ENCODE results near the gene TEX26.

The TEX26 gene

GRCh38 chr13:30933354-30933670 lies 856 bp downstream of the TEX26 start:
- Histone ChIP-seq H4K20me1 (no peaks in the 10 kb centered on the region), H3K27ac (no peak overlapping the region), H3K4me2 (no peak overlapping the region), H3K9me3 (peaks cover 10% of the 10 kb centered on the region; the same call in 1 of the 2 replicates), H3K36me3 (no peaks in the 10 kb centered on the region), H3K27me3 (no peaks in the 10 kb centered on the region), H3K4me3 (no peak overlapping the region), H3K9ac (no peak overlapping the region), H3K4me1 (no peaks in the 10 kb centered on the region)
- TF ChIP-seq Cebpa-rat (IDR thresholded peaks at IDR 0.05), result no peak

GRCh38 chr13:30934381-30934780 lies 1.9 kb downstream of the TEX26 start:
- no peak overlapping the region for H3K27ac ChIP-seq
- H3K4me1 ChIP-seq, result no peaks in the 10 kb centered on the region
- H3K27me3 ChIP-seq, result no peaks in the 10 kb centered on the region
- H3K9ac ChIP-seq, result no peak overlapping the region
- H3K36me3 ChIP-seq, result no peaks in the 10 kb centered on the region
- TF ChIP-seq Cebpa-rat (IDR thresholded peaks at IDR 0.05), result no peak
- no peak overlapping the region for H3K4me3 ChIP-seq
- peaks cover 11% of the 10 kb centered on the region; the same call in 1 of the 2 replicates for H3K9me3 ChIP-seq
- H4K20me1 ChIP-seq, result no peaks in the 10 kb centered on the region
- no peak overlapping the region for H3K4me2 ChIP-seq

GRCh38 chr13:30934803-30935202 lies 2.3 kb downstream of the TEX26 start:
- no peaks in the 10 kb centered on the region for H3K36me3 ChIP-seq
- no peak overlapping the region for H3K27ac ChIP-seq
- H3K4me3 ChIP-seq, result no peak overlapping the region
- no peaks in the 10 kb centered on the region for H3K27me3 ChIP-seq
- no peaks in the 10 kb centered on the region for H3K4me1 ChIP-seq
- no peak overlapping the region for H3K9ac ChIP-seq
- peaks cover 11% of the 10 kb centered on the region; the same call in 1 of the 2 replicates for H3K9me3 ChIP-seq
- H4K20me1 ChIP-seq, result no peaks in the 10 kb centered on the region
- TF ChIP-seq Cebpa-rat (IDR thresholded peaks at IDR 0.05), result no peak
- H3K4me2 ChIP-seq, result no peak overlapping the region

- Histone ChIP-seq H3K4me3 (no peak overlapping the region), H3K9ac (no peak overlapping the region), H3K27ac (no peak overlapping the region), H3K4me1 (no peaks in the 10 kb centered on the region), H3K27me3 (no peaks in the 10 kb centered on the region), H3K9me3 (peaks cover 11% of the 10 kb centered on the region; the same call in 1 of the 2 replicates), H3K36me3 (no peaks in the 10 kb centered on the region), H3K4me2 (no peak overlapping the region), H4K20me1 (no peaks in the 10 kb centered on the region)
- TF ChIP-seq Cebpa-rat (IDR thresholded peaks at IDR 0.05), result no peak
Measured at GRCh38 chr13:30936971-30937370, 4.5 kb downstream of the TEX26 start.

GRCh38 chr13:30943881-30944280 lies 11.4 kb downstream of the TEX26 start:
- no peaks in the 10 kb centered on the region for H3K27me3 ChIP-seq
- H3K4me2 ChIP-seq, result no peak overlapping the region
- no peaks in the 10 kb centered on the region for H4K20me1 ChIP-seq
- H3K9me3 ChIP-seq, result peaks cover 9% of the 10 kb centered on the region; the same call in 1 of the 2 replicates
- TF ChIP-seq Cebpa-rat (IDR thresholded peaks at IDR 0.05), result no peak
- no peaks in the 10 kb centered on the region for H3K4me1 ChIP-seq
- H3K27ac ChIP-seq, result no peak overlapping the region
- no peak overlapping the region for H3K4me3 ChIP-seq
- no peaks in the 10 kb centered on the region for H3K36me3 ChIP-seq
- H3K9ac ChIP-seq, result no peak overlapping the region

GRCh38 chr13:30957258-30957943 lies 24.9 kb downstream of the TEX26 start:
- H3K9ac ChIP-seq, result no peak overlapping the region
- peaks cover 14% of the 10 kb centered on the region for H3K9me3 ChIP-seq
- TF ChIP-seq Cebpa-rat (IDR thresholded peaks at IDR 0.05), result no peak
- H3K4me1 ChIP-seq, result no peaks in the 10 kb centered on the region
- no peaks in the 10 kb centered on the region for H4K20me1 ChIP-seq
- no peaks in the 10 kb centered on the region for H3K27me3 ChIP-seq
- no peak overlapping the region for H3K4me2 ChIP-seq
- H3K27ac ChIP-seq, result no peak overlapping the region
- H3K4me3 ChIP-seq, result no peak overlapping the region
- no peaks in the 10 kb centered on the region for H3K36me3 ChIP-seq

GRCh38 chr13:30959678-30960077 lies 27.2 kb downstream of the TEX26 start:
- Histone ChIP-seq H3K27me3 (no peaks in the 10 kb centered on the region), H3K36me3 (no peaks in the 10 kb centered on the region), H3K9ac (no peak overlapping the region), H3K4me3 (no peak overlapping the region), H3K9me3 (peaks cover 14% of the 10 kb centered on the region), H3K27ac (no peak overlapping the region), H4K20me1 (no peaks in the 10 kb centered on the region), H3K4me2 (no peak overlapping the region), H3K4me1 (no peaks in the 10 kb centered on the region)
- no peak for TF ChIP-seq Cebpa-rat (IDR thresholded peaks at IDR 0.05)

- no peak for TF ChIP-seq Cebpa-rat (IDR thresholded peaks at IDR 0.05)
- Histone ChIP-seq H3K9me3 (peaks cover 14% of the 10 kb centered on the region), H3K4me3 (no peak overlapping the region), H3K27me3 (no peaks in the 10 kb centered on the region), H3K27ac (no peak overlapping the region), H3K4me2 (no peak overlapping the region), H3K36me3 (no peaks in the 10 kb centered on the region), H3K4me1 (peaks cover 7% of the 10 kb centered on the region), H4K20me1 (no peaks in the 10 kb centered on the region), H3K9ac (no peak overlapping the region)
Measured at GRCh38 chr13:30963791-30964190, 31.3 kb downstream of the TEX26 start.

- TF ChIP-seq Cebpa-rat (IDR thresholded peaks at IDR 0.05), result no peak
- Histone ChIP-seq H3K36me3 (no peaks in the 10 kb centered on the region), H4K20me1 (no peaks in the 10 kb centered on the region), H3K27me3 (no peaks in the 10 kb centered on the region), H3K9me3 (no peaks in the 10 kb centered on the region; the same call in 1 of the 2 replicates), H3K4me2 (no peak overlapping the region), H3K4me1 (peaks cover 7% of the 10 kb centered on the region), H3K9ac (no peak overlapping the region), H3K27ac (no peak overlapping the region), H3K4me3 (no peak overlapping the region)
Measured at GRCh38 chr13:30965380-30965779, 32.9 kb downstream of the TEX26 start.

GRCh38 chr13:30966101-30966500 lies 33.6 kb downstream of the TEX26 start:
- H3K27ac ChIP-seq, result no peak overlapping the region
- no peak overlapping the region for H3K9ac ChIP-seq
- H3K9me3 ChIP-seq, result no peaks in the 10 kb centered on the region
- H3K4me1 ChIP-seq, result peaks cover 7% of the 10 kb centered on the region
- H3K4me2 ChIP-seq, result peak overlapping the region; percentile 23; the same call in 1 of the 2 replicates
- no peaks in the 10 kb centered on the region for H3K36me3 ChIP-seq
- no peaks in the 10 kb centered on the region for H3K27me3 ChIP-seq
- TF ChIP-seq Cebpa-rat (IDR thresholded peaks at IDR 0.05), result no peak
- no peaks in the 10 kb centered on the region for H4K20me1 ChIP-seq
- H3K4me3 ChIP-seq, result no peak overlapping the region

- no peaks in the 10 kb centered on the region for H4K20me1 ChIP-seq
- H3K4me3 ChIP-seq, result no peak overlapping the region
- H3K27me3 ChIP-seq, result no peaks in the 10 kb centered on the region
- H3K9me3 ChIP-seq, result no peaks in the 10 kb centered on the region
- no peaks in the 10 kb centered on the region for H3K36me3 ChIP-seq
- no peak overlapping the region for H3K27ac ChIP-seq
- H3K4me2 ChIP-seq, result no peak overlapping the region
- no peak overlapping the region for H3K9ac ChIP-seq
- peaks cover 7% of the 10 kb centered on the region for H3K4me1 ChIP-seq
- no peak for TF ChIP-seq Cebpa-rat (IDR thresholded peaks at IDR 0.05)
Measured at GRCh38 chr13:30968846-30969245, 36.4 kb downstream of the TEX26 start.

Data from BLaER1 (cell line).